ENCODE results near the gene HIP1.
"Not testable (repeated sequence)": the region's sequence is repeated elsewhere in the genome, so short reads cannot be mapped to it uniquely, and the experiment has no call there.

DNA sequence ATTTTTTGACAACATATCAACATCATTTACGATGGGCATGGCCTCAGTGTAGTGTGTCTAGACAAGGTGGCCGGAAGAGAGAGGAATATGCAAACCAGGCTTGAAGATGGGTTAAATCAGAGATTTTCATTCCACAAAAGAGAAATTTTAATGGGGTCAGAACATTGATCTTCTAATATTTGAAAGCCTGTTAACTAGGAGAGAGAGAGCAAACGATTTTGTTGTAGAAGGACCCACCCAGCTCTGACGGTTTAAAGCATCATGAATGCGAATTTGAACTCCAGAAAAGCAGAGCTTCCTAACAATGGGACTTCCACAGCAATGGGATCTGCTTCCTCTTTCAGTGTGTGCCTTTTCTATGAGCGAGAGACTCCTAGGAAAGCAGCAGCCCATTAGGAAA, 246.7 kb downstream of the HIP1 start, which contains the start of gene SPDYE5:
- TF ChIP-seq, protein P1, sequence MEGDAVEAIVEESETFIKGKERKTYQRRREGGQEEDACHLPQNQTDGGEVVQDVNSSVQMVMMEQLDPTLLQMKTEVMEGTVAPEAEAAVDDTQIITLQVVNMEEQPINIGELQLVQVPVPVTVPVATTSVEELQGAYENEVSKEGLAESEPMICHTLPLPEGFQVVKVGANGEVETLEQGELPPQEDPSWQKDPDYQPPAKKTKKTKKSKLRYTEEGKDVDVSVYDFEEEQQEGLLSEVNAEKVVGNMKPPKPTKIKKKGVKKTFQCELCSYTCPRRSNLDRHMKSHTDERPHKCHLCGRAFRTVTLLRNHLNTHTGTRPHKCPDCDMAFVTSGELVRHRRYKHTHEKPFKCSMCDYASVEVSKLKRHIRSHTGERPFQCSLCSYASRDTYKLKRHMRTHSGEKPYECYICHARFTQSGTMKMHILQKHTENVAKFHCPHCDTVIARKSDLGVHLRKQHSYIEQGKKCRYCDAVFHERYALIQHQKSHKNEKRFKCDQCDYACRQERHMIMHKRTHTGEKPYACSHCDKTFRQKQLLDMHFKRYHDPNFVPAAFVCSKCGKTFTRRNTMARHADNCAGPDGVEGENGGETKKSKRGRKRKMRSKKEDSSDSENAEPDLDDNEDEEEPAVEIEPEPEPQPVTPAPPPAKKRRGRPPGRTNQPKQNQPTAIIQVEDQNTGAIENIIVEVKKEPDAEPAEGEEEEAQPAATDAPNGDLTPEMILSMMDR (IDR thresholded peaks at IDR 0.05; ENCODE audit: insufficient read depth, low read length, poor library complexity, severe bottlenecking), result not testable (repeated sequence)
- TF ChIP-seq EZH2phosphoT487 (conservative IDR thresholded peaks at IDR 0.05; ENCODE audit: low read length), result not testable (repeated sequence)

Measured in SU-DHL-6 (cell line).